Ovary (tissue), 9 donors: ENCODE measurements around the gene PCDH18. TPM values are rescaled to one million over a fixed set of nuclear protein-coding genes. Genes with fewer than 3 reads are reported as not detected.
A peak's percentile ranks its signal among the peaks of the same experiment; 100 is the strongest.

Source experiments
- DNase-seq, 5 donors: peaks; one replicate each; pipeline ENCODE4 v3.0.0-alpha.2; 2019 to 2020
- H3K27ac ChIP-seq, 2 donors: fragments of 200-600 bp; one replicate each; pipeline versions ENCODE4 v1.5.1 to v1.8.0; 2019 to 2022
- H3K27me3 ChIP-seq: fragments of 200-600 bp; one replicate; pipeline ENCODE4 v1.8.0; 2022
- H3K36me3 ChIP-seq: fragments of 200-600 bp; sonication (generic); one replicate; pipeline ENCODE4 v1.5.1; 2019
- H3K4me1 ChIP-seq: one replicate; pipeline ENCODE4 v1.8.1; 2013; ENCODE audit warnings: mild to moderate bottlenecking, moderate library complexity; ENCODE audit not compliant: insufficient read depth
- H3K4me3 ChIP-seq: fragments of 200-600 bp; sonication (generic); one replicate; pipeline ENCODE4 v1.5.1; 2017
- H3K9me3 ChIP-seq, 2 donors: fragments of 200-600 bp in 1 of 2; sonication (generic) in 1 of 2; one replicate each; pipeline versions ENCODE4 v1.5.1 to v1.8.1; 2013 to 2019; ENCODE audit warnings: mild to moderate bottlenecking in 1 of 2, moderate library complexity in 1 of 2
- CTCF ChIP-seq, 3 donors: fragments of 450-650 bp in 2 of 3; fragments of 200-600 bp in 1 of 3; IDR thresholded peaks; one replicate each; pipeline versions ENCODE4 v1.5.1 to v1.8.0; 2016 to 2022; ENCODE audit warnings: antibody characterized with exemption in 3 of 3, mild to moderate bottlenecking in 1 of 3
- EP300 ChIP-seq: sonication (generic); formaldehyde crosslinking; IDR thresholded peaks from one replicate; pipeline ENCODE4 v1.6.1; 2017; ENCODE audit warnings: antibody characterized with exemption
- POLR2A ChIP-seq: fragments of 450-650 bp; IDR thresholded peaks from one replicate; pipeline ENCODE4 v1.6.1; 2017; ENCODE audit warnings: antibody characterized with exemption, mild to moderate bottlenecking, moderate library complexity
- WGBS, 3 donors: extraction: QIAGEN DNeasy Blood & Tissue Kit in 1 of 3; methylation state at CpG; one replicate each; pipeline versions ENCODE4 v1.1.5 to v1.1.7; 2013 to 2017; 5-methylcytosine and 5-hydroxymethylcytosine counted together
- intact Hi-C, 4 donors: fragments of 100-400 bp; cut with DNase I; formaldehyde crosslinking; loops; one replicate each; pipeline versions ENCODE4 v1.11.0 to v1.15.1; 2022 to 2023
- polyA plus RNA-seq, 2 donors: library from polyadenylated mRNA; stranded (reverse); fragments of 200-250 nt in 1 of 2; fragments of 350-450 nt in 1 of 2; fragmentation: Illumina TruSeq in 1 of 2; extraction: RNeasy Lipid Tissue Mini Kit (QIAGEN cat#74804) in 1 of 2; gene quantifications; one replicate each; pipeline ENCODE4 v1.2.3, GENCODE V29; 2013 to 2014
- total RNA-seq, 7 donors: library from RNA; depleted of rRNA in 2 of 7; stranded (reverse); fragments of >200 nt in 2 of 7; fragmentation: NEBNext Ultra II Directional in 3 of 7; extraction: Animal tissue kit (Norgen Biotek cat#: 25700) in 3 of 7; gene quantifications; one replicate each; pipeline versions ENCODE4 v1.1.0 to v1.2.4, GENCODE V29; 2016 to 2023
- donor health status: DM: no; HTN: no; CAD: no; lungs with moderate emphysema.
- donor health status: DM: no; HTN: no; CAD: no.
- donor health status: Bipolar disorder and iron deficiency.
- donor health status: DM: yes; HTN: yes; CAD: no.
- donor health status: DM: no; HTN: no; CAD: no.
- donor health status: DM: yes; HTN: yes; CAD: no.

The PCDH18 gene
- total and polyA plus RNA-seq, 9 donors: 14.1 to 48.4 (median 15.7) TPM

- Histone ChIP-seq H3K27me3 (no peaks in the 10 kb centered on the region), H3K36me3 (no peaks in the 10 kb centered on the region), H3K4me1 (peaks cover 4% of the 10 kb centered on the region), H3K4me3 (no peak overlapping the region), H3K9me3 (no peaks in the 10 kb centered on the region), H3K27ac (no peak overlapping the region)
- TF ChIP-seq CTCF (IDR thresholded peaks at IDR 0.05) (no peak), EP300 (no peak), POLR2A (no peak)
- intact Hi-C loops: no loop called here
- DNase-seq: no peak
- 51 to 57% (median 53%) methylated on average over 3 of the region's 3 CpGs for WGBS, 3 donors
These were observed 11.4 kb upstream of the PCDH18 start for GRCh38 chr4:137543648-137544047.

GRCh38 chr4:137543198-137543597 lies 10.9 kb upstream of the PCDH18 start:
- TF ChIP-seq CTCF (IDR thresholded peaks at IDR 0.05): no peak
- TF ChIP-seq POLR2A: no peak
- no peak for TF ChIP-seq EP300
- intact Hi-C loops: no loop called here
- H3K27me3 ChIP-seq: no peaks in the 10 kb centered on the region
- no peak for DNase-seq
- peaks cover 4% of the 10 kb centered on the region for H3K4me1 ChIP-seq
- no peaks in the 10 kb centered on the region for H3K36me3 ChIP-seq
- WGBS, 3 donors: 43 to 63% (median 54%) methylated on average over 2 of the region's 2 CpGs
- no peak overlapping the region for H3K4me3 ChIP-seq
- H3K9me3 ChIP-seq: no peaks in the 10 kb centered on the region
- no peak overlapping the region for H3K27ac ChIP-seq

- Histone ChIP-seq H3K9me3 (no peaks in the 10 kb centered on the region), H3K4me3 (peak overlapping the region; percentile 32), H3K4me1 (peaks cover 4% of the 10 kb centered on the region), H3K36me3 (no peaks in the 10 kb centered on the region), H3K27me3 (no peaks in the 10 kb centered on the region), H3K27ac (peak overlapping the region in 1 of 2 donors; percentile 19)
- DNase-seq: no peak
- WGBS, 3 donors: 9 to 11% (median 10%) methylated on average over 7 of the region's 7 CpGs
- intact Hi-C loops: no loop called here
- TF ChIP-seq EP300: no peak
These were observed 9.8 kb upstream of the PCDH18 start for GRCh38 chr4:137541876-137542646.

GRCh38 chr4:137541181-137541580 lies 8.9 kb upstream of the PCDH18 start:
- Histone ChIP-seq H3K9me3 (no peaks in the 10 kb centered on the region), H3K36me3 (no peaks in the 10 kb centered on the region), H3K4me1 (peaks cover 4% of the 10 kb centered on the region), H3K27ac (no peak overlapping the region), H3K4me3 (no peak overlapping the region), H3K27me3 (no peaks in the 10 kb centered on the region)
- TF ChIP-seq EP300: no peak
- TF ChIP-seq POLR2A: no peak
- no peak for TF ChIP-seq CTCF (IDR thresholded peaks at IDR 0.05)
- intact Hi-C loops: no loop called here
- no peak for DNase-seq
- WGBS, 3 donors: 50 to 78% (median 64%) methylated on average over 3 of the region's 3 CpGs

- Histone ChIP-seq H3K27me3 (no peaks in the 10 kb centered on the region), H3K36me3 (no peaks in the 10 kb centered on the region), H3K9me3 (no peaks in the 10 kb centered on the region), H3K4me1 (peaks cover 4% of the 10 kb centered on the region), H3K27ac (no peak overlapping the region), H3K4me3 (no peak overlapping the region)
- no peak for DNase-seq
- intact Hi-C loops: no loop called here
- TF ChIP-seq CTCF (IDR thresholded peaks at IDR 0.05) (no peak), EP300 (no peak), POLR2A (no peak)
These were observed 8.1 kb upstream of the PCDH18 start for GRCh38 chr4:137540356-137540755.
